HG03108 (cell line): ENCODE measurements around the gene ROR2.
A peak's percentile ranks its signal among the peaks of the same experiment; 100 is the strongest.

Source experiments
- ATAC-seq: cut with Tn5 transposase; IDR thresholded peaks from one replicate; pipeline ENCODE4 v1.9.1; 2021; ENCODE audit warnings: moderate library complexity; ENCODE audit not compliant: unreplicated experiment

ROR2 gene

GRCh38 chr9:91725651-91726050 lies 224.4 kb downstream of the ROR2 start:
- ATAC-seq: no peak

- ATAC-seq: no peak
These were observed 225.2 kb downstream of the ROR2 start for GRCh38 chr9:91724609-91725505.

- ATAC-seq: no peak
These were observed 226.0 kb downstream of the ROR2 start for GRCh38 chr9:91724068-91724440.

GRCh38 chr9:91723420-91724067 lies 226.5 kb downstream of the ROR2 start:
- ATAC-seq: no peak

- ATAC-seq: no peak
These were observed 229.0 kb downstream of the ROR2 start for GRCh38 chr9:91720751-91721705.

- no peak for ATAC-seq
These were observed 229.7 kb downstream of the ROR2 start for GRCh38 chr9:91720313-91720712.

GRCh38 chr9:91718071-91718470 lies 232.0 kb downstream of the ROR2 start:
- ATAC-seq: no peak

GRCh38 chr9:91716815-91717214 lies 233.2 kb downstream of the ROR2 start:
- ATAC-seq: no peak

- ATAC-seq: no peak
These were observed 233.8 kb downstream of the ROR2 start for GRCh38 chr9:91716239-91716638.

GRCh38 chr9:91714874-91715615 lies 235.0 kb downstream of the ROR2 start:
- ATAC-seq: no peak

GRCh38 chr9:91714020-91714806 lies 235.8 kb downstream of the ROR2 start:
- ATAC-seq: no peak

- no peak for ATAC-seq
These were observed 237.2 kb downstream of the ROR2 start for GRCh38 chr9:91712811-91713210.

- ATAC-seq: peak; percentile 94
These were observed 238.1 kb downstream of the ROR2 start for GRCh38 chr9:91711755-91712601.

- ATAC-seq: no peak
These were observed 239.9 kb downstream of the ROR2 start for GRCh38 chr9:91710158-91710557.

GRCh38 chr9:91705386-91705785 lies 244.6 kb downstream of the ROR2 start:
- no peak for ATAC-seq

GRCh38 chr9:91700475-91700874 lies 249.6 kb downstream of the ROR2 start:
- ATAC-seq: no peak

- no peak for ATAC-seq
These were observed 251.8 kb downstream of the ROR2 start for GRCh38 chr9:91698266-91698665.

- ATAC-seq: no peak
These were observed 252.8 kb downstream of the ROR2 start for GRCh38 chr9:91697201-91697600.
